Trophoblast cell (in vitro differentiated cells and primary cell): ENCODE results near the gene LRRN3.

Experiments used
- DNase-seq, 2 donors: peaks; one replicate each; pipeline ENCODE4 v3.0.0-alpha.2; 2016
- H2AFZ ChIP-seq: 2 replicates; pipeline ENCODE4 v1.6.1; 2013; ENCODE audit warnings: low read length, moderate library complexity, mild to moderate bottlenecking; ENCODE audit not compliant: insufficient read depth, poor library complexity
- H2AK5ac ChIP-seq: 2 replicates; pipeline ENCODE4 v1.6.1; 2013; ENCODE audit warnings: mild to moderate bottlenecking, low read length
- H2BK120ac ChIP-seq: 2 replicates; pipeline ENCODE4 v1.6.1; 2013; ENCODE audit warnings: low read length, mild to moderate bottlenecking, moderate library complexity; ENCODE audit not compliant: insufficient read depth, poor library complexity
- H2BK12ac ChIP-seq: 2 replicates; pipeline ENCODE4 v1.6.1; 2013; ENCODE audit warnings: mild to moderate bottlenecking, low read length, moderate library complexity
- H2BK5ac ChIP-seq: 2 replicates; pipeline ENCODE4 v1.6.1; 2013; ENCODE audit warnings: low read length, low read depth, moderate library complexity, mild to moderate bottlenecking; ENCODE audit not compliant: poor library complexity
- H3K14ac ChIP-seq: 2 replicates; pipeline ENCODE4 v1.6.1; 2013; ENCODE audit warnings: mild to moderate bottlenecking, low read length
- H3K18ac ChIP-seq: 2 replicates; pipeline ENCODE4 v1.6.1; 2013; ENCODE audit warnings: mild to moderate bottlenecking, low read length
- H3K23ac ChIP-seq: 2 replicates; pipeline ENCODE4 v1.6.1; 2013; ENCODE audit warnings: low read length
- H3K27ac ChIP-seq: 2 replicates; pipeline ENCODE4 v1.5.1; 2013; ENCODE audit warnings: low read depth, mild to moderate bottlenecking, inconsistent platforms, low read length, moderate library complexity
- H3K27me3 ChIP-seq: 2 replicates; pipeline ENCODE4 v1.6.1; 2013; ENCODE audit warnings: inconsistent platforms, mild to moderate bottlenecking, low read length, moderate library complexity; ENCODE audit not compliant: insufficient read depth
- H3K36me3 ChIP-seq, 2 experiments: 1 replicate in 1 of 2; 2 replicates in 1 of 2; pipeline ENCODE4 v1.6.1; 2013; ENCODE audit warnings: low read length in 2 of 2, mild to moderate bottlenecking in 2 of 2, moderate library complexity in 1 of 2; ENCODE audit not compliant: insufficient read depth in 2 of 2, control insufficient read depth in 1 of 2
- H3K4ac ChIP-seq: 2 replicates; pipeline ENCODE4 v1.6.1; 2013; ENCODE audit warnings: low read depth, mild to moderate bottlenecking, low read length, moderate library complexity
- H3K4me1 ChIP-seq, 2 experiments: 1 replicate in 1 of 2; 2 replicates in 1 of 2; pipeline ENCODE4 v1.6.1; 2013; ENCODE audit warnings: low read length in 2 of 2, mild to moderate bottlenecking in 2 of 2, moderate library complexity in 1 of 2; ENCODE audit not compliant: insufficient read depth in 2 of 2, control insufficient read depth in 1 of 2
- H3K4me2 ChIP-seq: 2 replicates; pipeline ENCODE4 v1.6.1; 2013; ENCODE audit warnings: inconsistent platforms, mild to moderate bottlenecking, low read length, moderate library complexity
- H3K4me3 ChIP-seq: 2 replicates; pipeline ENCODE4 v1.5.1; 2013; ENCODE audit warnings: mild to moderate bottlenecking, low read depth, low read length, inconsistent platforms
- H3K79me1 ChIP-seq: one replicate; pipeline ENCODE4 v1.6.1; 2013; ENCODE audit warnings: low read length
- H3K79me2 ChIP-seq: 2 replicates; pipeline ENCODE4 v1.6.1; 2013; ENCODE audit warnings: low read length, mild to moderate bottlenecking; ENCODE audit not compliant: control insufficient read depth, insufficient read depth, poor library complexity
- H3K9ac ChIP-seq: 2 replicates; pipeline ENCODE4 v1.6.1; 2013; ENCODE audit warnings: mild to moderate bottlenecking, low read length
- H3K9me3 ChIP-seq: 2 replicates; pipeline ENCODE4 v1.6.1; 2013; ENCODE audit warnings: low read depth, mild to moderate bottlenecking, control low read depth, inconsistent platforms, low read length; ENCODE audit not compliant: insufficient read depth
- H4K12ac ChIP-seq: 2 replicates; pipeline ENCODE4 v1.6.1; 2013; ENCODE audit warnings: low read depth, mild to moderate bottlenecking, low read length, moderate library complexity
- H4K8ac ChIP-seq: 2 replicates; pipeline ENCODE4 v1.6.1; 2013; ENCODE audit warnings: low read depth, mild to moderate bottlenecking, low read length, moderate library complexity
- H4K91ac ChIP-seq: one replicate; pipeline ENCODE4 v1.6.1; 2013; ENCODE audit warnings: low read depth, mild to moderate bottlenecking, low read length, moderate library complexity
- WGBS: extraction: QIAGEN DNeasy Blood & Tissue Kit; methylation state at CpG from one replicate; pipeline ENCODE4 v1.1.7; 2013; ENCODE audit warnings: missing lambda C conversion rate; ENCODE audit not compliant: insufficient read length, insufficient coverage; ENCODE audit errors: extremely low coverage; 5-methylcytosine and 5-hydroxymethylcytosine counted together

LRRN3 gene

GRCh38 chr7:111045449-111045848 is 45.5 kb upstream of the LRRN3 start:
- H2AK5ac ChIP-seq: no peak overlapping the region
- no peak overlapping the region for H4K12ac ChIP-seq
- H3K79me1 ChIP-seq: no peaks in the 10 kb centered on the region
- no peak overlapping the region for H3K18ac ChIP-seq
- no peak overlapping the region for H3K14ac ChIP-seq
- H2BK120ac ChIP-seq: no peak overlapping the region
- no peaks in the 10 kb centered on the region for H3K79me2 ChIP-seq
- no peak overlapping the region for H3K23ac ChIP-seq
- no peak overlapping the region for H3K27ac ChIP-seq
- H3K4me1 ChIP-seq: no peaks in the 10 kb centered on the region
- no peak overlapping the region for H3K4me3 ChIP-seq
- no peak overlapping the region for H2AFZ ChIP-seq
- H3K4ac ChIP-seq: no peak overlapping the region
- no peak overlapping the region for H4K8ac ChIP-seq
- DNase-seq: no peak
- no peak overlapping the region for H2BK5ac ChIP-seq
- no peaks in the 10 kb centered on the region for H3K36me3 ChIP-seq
- no peak overlapping the region for H2BK12ac ChIP-seq
- H4K91ac ChIP-seq: no peak overlapping the region
- H3K4me2 ChIP-seq: no peak overlapping the region
- H3K27me3 ChIP-seq: no peaks in the 10 kb centered on the region
- H3K9me3 ChIP-seq: no peaks in the 10 kb centered on the region
- H3K9ac ChIP-seq: no peak overlapping the region

GRCh38 chr7:111047595-111047994 is 43.3 kb upstream of the LRRN3 start:
- H4K12ac ChIP-seq: no peak overlapping the region
- no peaks in the 10 kb centered on the region for H3K79me1 ChIP-seq
- no peak overlapping the region for H3K4me2 ChIP-seq
- no peak overlapping the region for H3K4ac ChIP-seq
- H2BK12ac ChIP-seq: no peak overlapping the region
- no peaks in the 10 kb centered on the region for H3K9me3 ChIP-seq
- H4K8ac ChIP-seq: no peak overlapping the region
- WGBS: no CpG with 5 or more reads among the region's 4 CpGs
- H2BK120ac ChIP-seq: no peak overlapping the region
- H3K18ac ChIP-seq: no peak overlapping the region
- no peaks in the 10 kb centered on the region for H3K4me1 ChIP-seq
- no peaks in the 10 kb centered on the region for H3K79me2 ChIP-seq
- no peak overlapping the region for H2AK5ac ChIP-seq
- DNase-seq: no peak
- no peak overlapping the region for H2AFZ ChIP-seq
- H3K9ac ChIP-seq: no peak overlapping the region
- H2BK5ac ChIP-seq: no peak overlapping the region
- no peak overlapping the region for H3K27ac ChIP-seq
- no peak overlapping the region for H3K14ac ChIP-seq
- H3K4me3 ChIP-seq: no peak overlapping the region
- H3K36me3 ChIP-seq: no peaks in the 10 kb centered on the region
- no peak overlapping the region for H3K23ac ChIP-seq
- H3K27me3 ChIP-seq: no peaks in the 10 kb centered on the region
- H4K91ac ChIP-seq: no peak overlapping the region

GRCh38 chr7:111049971-111050680 is 40.8 kb upstream of the LRRN3 start:
- no peaks in the 10 kb centered on the region for H3K4me1 ChIP-seq

GRCh38 chr7:111050875-111051416 is 40.0 kb upstream of the LRRN3 start:
- Histone ChIP-seq H3K9me3 (no peaks in the 10 kb centered on the region), H3K79me1 (no peaks in the 10 kb centered on the region), H4K8ac (no peak overlapping the region), H3K23ac (no peak overlapping the region), H4K91ac (no peak overlapping the region), H2AK5ac (no peak overlapping the region), H3K4me3 (no peak overlapping the region), H3K27me3 (no peaks in the 10 kb centered on the region), H3K4me2 (no peak overlapping the region), H3K4me1 (no peaks in the 10 kb centered on the region), H4K12ac (no peak overlapping the region), H3K27ac (no peak overlapping the region), H3K14ac (no peak overlapping the region), H3K4ac (no peak overlapping the region), H2BK120ac (no peak overlapping the region), H2BK5ac (no peak overlapping the region), H3K36me3 (no peaks in the 10 kb centered on the region), H3K9ac (no peak overlapping the region), H2BK12ac (no peak overlapping the region), H3K18ac (no peak overlapping the region), H3K79me2 (no peaks in the 10 kb centered on the region), H2AFZ (no peak overlapping the region)
- DNase-seq: no peak
- no CpG with 5 or more reads among the region's 2 CpGs for WGBS

More at GRCh38 chr7:111049971-111050680, 40.8 kb upstream of the LRRN3 start:
- Histone ChIP-seq H4K12ac (no peak overlapping the region), H2BK120ac (no peak overlapping the region), H3K23ac (no peak overlapping the region), H3K4ac (no peak overlapping the region), H2AFZ (no peak overlapping the region), H3K27ac (no peak overlapping the region), H2AK5ac (no peak overlapping the region), H3K14ac (no peak overlapping the region), H3K18ac (no peak overlapping the region), H2BK5ac (no peak overlapping the region), H3K4me2 (no peak overlapping the region), H3K4me3 (no peak overlapping the region), H4K8ac (no peak overlapping the region), H3K36me3 (no peaks in the 10 kb centered on the region), H3K79me1 (no peaks in the 10 kb centered on the region), H3K9me3 (no peaks in the 10 kb centered on the region), H2BK12ac (no peak overlapping the region), H3K27me3 (no peaks in the 10 kb centered on the region), H3K9ac (no peak overlapping the region), H3K79me2 (no peaks in the 10 kb centered on the region), H4K91ac (no peak overlapping the region)
- no CpG with 5 or more reads among the region's 7 CpGs for WGBS
- no peak for DNase-seq
